Stimulated activated CD4-positive, alpha-beta T cell treated with anti-CD3 and anti-CD28 coated beads, Interleukin-15, amount 100 ng/mL, for 24 hours (primary cell): ENCODE results near the gene SMYD4.
A peak's percentile ranks its signal among the peaks of the same experiment; 100 is the strongest.
"Not testable (repeated sequence)": the region's sequence is repeated elsewhere in the genome, so short reads cannot be mapped to it uniquely, and the experiment has no call there.

Experiments
- DNase-seq: peaks from one replicate; pipeline ENCODE4 v3.0.0-alpha.2; 2020

SMYD4 gene

DNA sequence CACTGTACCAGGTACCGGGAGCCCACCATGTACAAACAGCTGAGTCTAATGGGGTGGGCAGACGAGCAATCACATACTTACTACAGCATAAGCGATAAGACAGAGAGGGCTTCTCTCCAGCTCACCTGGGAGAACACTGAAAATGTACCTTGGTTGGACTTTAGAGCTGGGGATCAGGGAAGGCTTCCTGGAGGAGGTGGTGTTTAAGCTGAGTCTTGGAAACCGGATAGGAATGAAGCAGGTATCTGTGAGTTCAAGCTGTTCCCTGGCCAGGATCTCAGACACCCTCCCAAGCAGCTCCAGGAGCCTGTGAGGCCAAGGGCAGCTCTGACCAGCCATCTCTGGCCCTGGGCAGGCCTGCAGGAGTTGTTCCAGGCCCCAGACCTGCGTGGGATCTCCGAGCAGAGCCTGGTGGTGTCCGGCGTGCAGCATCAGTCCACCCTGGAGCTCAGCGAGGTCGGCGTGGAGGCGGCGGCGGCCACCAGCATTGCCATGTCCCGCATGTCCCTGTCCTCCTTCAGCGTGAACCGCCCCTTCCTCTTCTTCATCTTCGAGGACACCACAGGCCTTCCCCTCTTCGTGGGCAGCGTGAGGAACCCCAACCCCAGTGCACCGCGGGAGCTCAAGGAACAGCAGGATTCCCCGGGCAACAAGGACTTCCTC is 75.8 kb downstream of the SMYD4 start:
- DNase-seq, result no peak

DNA sequence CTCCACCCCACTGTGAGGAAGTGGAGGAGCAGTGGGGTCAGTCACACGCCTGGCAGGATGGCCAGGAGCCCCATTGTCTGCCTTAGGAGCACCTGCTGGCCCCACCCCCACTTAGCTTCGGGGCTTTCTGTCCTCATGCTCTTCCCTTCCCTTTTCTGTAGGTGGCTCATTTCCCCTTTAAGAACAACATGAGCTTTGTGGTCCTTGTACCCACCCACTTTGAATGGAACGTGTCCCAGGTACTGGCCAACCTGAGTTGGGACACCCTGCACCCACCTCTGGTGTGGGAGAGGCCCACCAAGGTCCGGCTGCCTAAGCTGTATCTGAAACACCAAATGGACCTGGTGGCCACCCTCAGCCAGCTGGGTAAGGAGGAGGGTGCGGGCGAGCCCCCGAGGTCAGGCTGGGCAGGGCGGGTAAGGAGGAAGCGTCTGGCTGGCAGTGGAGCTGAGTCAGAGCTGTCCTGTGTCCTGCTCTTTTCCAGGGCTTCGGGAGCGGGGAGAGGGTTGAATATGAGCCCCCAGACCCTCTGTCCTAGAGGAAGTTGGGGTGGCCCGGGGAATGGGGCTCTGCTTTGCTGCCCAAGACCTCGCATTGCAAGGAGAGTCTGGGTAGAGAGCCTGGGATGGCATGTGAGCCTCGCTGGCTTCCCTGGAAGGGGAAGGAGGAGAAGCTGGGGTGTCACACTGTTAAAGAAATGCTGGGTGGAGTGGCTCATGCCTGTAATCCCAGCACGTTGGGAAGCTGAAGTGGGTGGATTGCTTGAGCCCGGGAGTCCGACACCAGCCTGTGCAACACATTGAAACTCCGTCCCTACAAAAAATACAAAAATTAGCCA is 77.1 kb downstream of the SMYD4 start:
- DNase-seq, result no peak

- DNase-seq, result no peak
Measured at GRCh38 chr17:1750628-1751027, 79.1 kb downstream of the SMYD4 start.

DNA sequence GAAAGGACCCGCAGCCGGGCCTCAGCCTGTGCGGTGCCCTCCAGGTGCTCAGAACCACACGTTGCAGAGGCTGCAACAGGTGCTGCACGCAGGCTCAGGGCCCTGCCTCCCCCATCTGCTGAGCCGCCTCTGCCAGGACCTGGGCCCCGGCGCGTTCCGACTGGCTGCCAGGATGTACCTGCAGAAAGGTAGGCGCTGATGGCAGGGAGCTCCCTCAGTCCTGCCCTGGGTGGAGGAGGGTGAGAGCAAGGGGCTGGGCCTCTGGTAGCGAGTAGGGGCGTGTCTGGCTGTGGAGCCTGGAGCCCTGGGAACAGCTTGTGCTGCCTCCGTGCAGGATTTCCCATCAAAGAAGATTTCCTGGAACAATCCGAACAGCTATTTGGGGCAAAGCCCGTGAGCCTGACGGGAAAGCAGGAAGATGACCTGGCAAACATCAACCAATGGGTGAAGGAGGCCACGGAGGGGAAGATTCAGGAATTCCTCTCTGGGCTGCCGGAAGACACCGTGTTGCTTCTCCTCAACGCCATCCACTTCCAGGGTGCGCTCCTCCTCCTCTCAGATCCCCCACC is 82.6 kb downstream of the SMYD4 start:
- DNase-seq, result no peak

DNA sequence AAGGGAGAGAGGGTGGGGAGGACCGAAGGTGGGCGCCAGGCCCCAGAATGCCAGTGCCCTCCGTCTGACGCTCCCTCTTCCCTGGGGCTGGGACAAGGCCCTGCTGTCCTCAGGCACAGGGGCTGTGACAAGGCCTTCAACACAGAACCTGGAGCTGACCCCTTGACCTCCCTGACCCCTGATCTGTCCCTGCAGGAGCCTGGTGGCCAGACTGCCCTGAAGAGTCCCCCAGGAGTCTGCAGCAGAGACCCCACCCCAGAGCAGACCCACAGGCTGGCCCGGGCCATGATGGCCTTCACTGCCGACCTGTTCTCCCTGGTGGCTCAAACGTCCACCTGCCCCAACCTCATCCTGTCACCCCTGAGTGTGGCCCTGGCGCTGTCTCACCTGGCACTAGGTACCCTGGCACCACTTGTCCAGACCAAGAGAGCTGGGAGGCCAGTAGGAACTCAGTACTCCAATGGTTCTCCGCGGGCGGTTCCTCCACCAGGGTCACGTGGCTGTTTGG is 84.1 kb downstream of the SMYD4 start:
- DNase-seq, result no peak

DNA sequence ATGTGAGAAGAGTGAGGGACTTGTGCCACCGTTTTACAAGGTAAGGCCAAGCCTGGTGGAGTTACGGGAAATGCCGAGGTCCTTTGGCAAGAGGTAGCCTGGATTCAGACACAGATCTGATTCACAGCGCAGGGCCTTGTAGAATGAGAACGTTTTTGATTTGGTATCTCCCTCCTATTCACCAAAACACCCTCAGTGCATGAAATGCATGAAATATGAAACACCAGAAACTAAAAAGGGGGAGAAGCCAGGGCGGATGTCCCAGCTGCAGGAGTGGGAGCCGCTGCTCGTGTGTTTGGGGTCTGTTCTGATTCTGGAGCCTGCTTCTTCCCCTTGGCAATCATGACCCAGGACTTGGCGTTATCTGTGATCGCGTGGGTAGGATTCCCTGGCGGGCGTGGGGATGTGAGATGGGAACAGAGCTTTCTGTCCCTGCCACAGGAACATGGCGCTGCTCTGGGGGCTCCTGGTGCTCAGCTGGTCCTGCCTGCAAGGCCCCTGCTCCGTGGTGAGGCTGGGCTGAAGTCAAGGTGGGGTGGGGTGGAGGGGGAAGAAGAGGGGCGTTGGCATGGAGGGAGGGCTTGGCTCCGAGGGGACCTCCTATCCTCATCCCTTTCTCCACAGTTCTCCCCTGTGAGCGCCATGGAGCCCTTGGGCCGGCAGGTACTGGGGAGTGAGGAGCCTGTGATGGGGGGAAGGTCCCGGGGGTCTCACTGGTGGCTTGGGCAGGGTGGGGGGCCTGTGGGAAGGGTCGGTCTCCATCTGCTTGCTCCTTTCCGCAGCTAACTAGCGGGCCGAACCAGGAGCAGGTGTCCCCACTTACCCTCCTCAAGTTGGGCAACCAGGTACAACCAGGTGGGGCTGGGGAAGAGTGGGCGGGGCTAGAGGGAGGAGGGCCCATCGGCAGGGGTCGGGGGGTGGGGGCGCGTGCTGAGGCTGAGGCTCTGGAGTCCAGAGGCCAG is 84.9 kb downstream of the SMYD4 start:
- no peak for DNase-seq

GRCh38 chr17:1743088-1743439 is 86.6 kb downstream of the SMYD4 start:
- DNase-seq, result no peak

DNA sequence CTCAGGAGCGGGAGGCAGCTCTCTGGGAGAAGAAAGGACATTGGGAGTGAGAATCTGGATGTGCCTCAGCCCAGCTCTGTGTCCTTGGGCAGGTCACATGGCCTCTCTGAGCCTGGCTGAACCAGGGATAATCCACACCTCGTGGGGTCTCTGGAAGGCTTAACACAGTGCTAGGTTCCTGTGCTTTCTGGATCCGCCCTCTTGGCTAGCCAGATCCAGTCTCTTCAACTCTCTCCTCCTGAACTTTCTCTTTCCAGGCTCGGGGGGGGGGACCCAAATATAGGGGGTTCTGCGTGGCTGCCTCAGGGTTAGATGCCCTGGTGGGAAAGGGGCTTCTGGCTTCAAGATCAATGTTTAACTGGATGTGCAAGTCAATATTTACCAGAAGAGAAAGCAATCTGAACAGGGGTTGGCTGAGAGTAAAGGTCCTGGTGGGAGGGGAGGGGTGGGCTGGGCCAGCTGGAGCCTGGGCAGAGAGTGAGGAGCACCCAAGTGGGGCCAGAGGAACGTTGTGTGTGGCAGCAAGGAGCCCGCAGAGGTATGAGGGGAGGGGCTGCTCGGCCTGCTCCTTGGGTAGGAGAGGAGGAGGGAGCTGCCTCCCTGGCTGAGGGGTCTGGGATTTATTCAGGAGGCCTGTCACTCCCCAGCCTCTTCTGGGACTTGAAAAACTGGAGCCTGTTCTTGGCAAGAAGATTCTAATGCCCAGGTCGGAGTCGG is 87.2 kb downstream of the SMYD4 start, which contains the start of gene SERPINF2:
TSS of gene SERPINF2 (plus strand) at position 501 of the 717 bp plus-strand sequence. CDS start 2,125 bp downstream, outside the sequence.
- DNase-seq, result no peak

- DNase-seq, result not testable (repeated sequence)
Measured at GRCh38 chr17:1741899-1742298, 87.8 kb downstream of the SMYD4 start.

DNA sequence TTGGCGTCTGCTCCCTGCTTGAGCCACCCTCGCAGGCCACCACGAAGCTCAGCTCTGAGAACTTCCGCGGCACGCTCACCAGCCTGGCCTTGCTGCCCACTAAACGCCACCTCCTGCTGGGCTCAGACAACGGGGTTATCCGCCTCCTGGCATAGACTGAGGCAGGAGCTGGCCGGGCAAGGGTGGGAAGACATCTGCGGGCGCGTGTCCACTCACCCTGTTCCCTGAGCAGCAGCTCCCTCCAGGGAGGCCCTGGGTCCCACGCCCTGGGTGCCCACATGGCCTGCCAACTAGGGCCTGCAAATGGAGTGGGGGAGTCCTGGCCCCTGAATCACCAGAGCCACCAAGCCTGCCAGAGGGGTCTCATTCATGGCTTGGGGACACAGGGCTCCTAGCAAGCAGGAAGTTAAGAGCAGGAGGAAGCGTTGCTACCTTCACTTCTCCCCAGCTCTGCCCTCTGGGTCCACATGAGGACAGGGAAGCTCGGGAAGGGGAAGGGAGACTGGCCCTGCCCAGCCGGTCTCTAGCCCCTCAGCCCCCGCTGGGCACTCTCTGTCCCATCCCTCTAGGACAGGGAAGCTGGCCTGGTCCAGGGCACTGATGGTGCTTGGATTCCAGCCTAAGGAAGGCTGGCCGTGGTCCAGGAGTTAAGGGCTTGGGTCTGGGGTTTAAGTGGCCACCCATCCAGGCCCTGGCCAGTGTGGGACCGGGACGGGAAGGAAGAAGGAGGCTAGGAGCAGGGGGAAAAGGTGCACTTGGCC is 92.0 kb downstream of the SMYD4 start:
- no peak for DNase-seq

- peak; percentile 79 for DNase-seq
Measured at GRCh38 chr17:1736348-1737281, 93.1 kb downstream of the SMYD4 start.

GRCh38 chr17:1735834-1736347 is 93.8 kb downstream of the SMYD4 start:
- no peak for DNase-seq

GRCh38 chr17:1735418-1735817 is 94.3 kb downstream of the SMYD4 start:
- DNase-seq, result no peak

- DNase-seq, result no peak
Measured at GRCh38 chr17:1733759-1734158, 95.9 kb downstream of the SMYD4 start.

DNA sequence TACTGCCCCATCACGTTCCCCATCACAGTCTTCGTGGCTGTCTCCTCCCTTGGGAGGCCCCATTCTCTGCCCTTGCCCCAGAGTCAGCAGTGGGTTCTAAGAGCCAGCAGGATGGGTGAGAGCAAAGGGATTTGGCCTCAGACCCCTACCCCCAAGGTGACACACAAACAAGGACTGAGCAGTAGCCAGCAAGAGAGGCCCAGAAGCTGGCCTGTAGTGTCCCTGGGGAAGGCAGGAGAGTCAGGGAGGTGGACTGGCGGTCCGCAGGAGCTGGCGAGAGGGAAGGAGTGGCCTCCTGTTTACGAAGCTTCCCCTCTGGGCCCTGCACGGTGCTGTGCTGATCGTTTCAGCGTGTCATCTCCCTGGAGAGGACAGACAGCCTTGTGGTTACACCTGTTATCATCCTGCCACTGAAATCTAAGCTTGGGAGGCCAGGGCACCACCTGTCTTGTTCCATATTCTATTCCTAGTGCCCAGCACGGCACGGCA is 96.8 kb downstream of the SMYD4 start:
- no peak for DNase-seq

- DNase-seq, result no peak
Measured at GRCh38 chr17:1732241-1732832, 97.4 kb downstream of the SMYD4 start.

DNA sequence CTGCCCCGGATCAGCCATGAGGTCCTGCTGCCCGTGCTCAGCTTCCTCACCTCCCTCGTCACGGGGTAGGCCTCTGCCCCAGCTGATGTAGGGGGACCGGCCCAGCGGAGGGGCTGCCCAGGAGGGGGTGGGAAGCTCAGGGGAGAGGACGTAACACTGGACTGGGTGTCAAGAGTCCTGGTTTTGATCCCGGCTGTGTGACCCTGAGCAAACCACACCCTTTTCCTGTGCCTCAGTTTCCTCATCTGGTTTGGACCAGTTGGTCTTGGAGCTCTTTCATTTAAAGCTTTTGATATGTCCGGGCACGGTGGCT is 98.6 kb downstream of the SMYD4 start:
- no peak for DNase-seq

GRCh38 chr17:1730326-1731193 is 99.1 kb downstream of the SMYD4 start:
- no peak for DNase-seq
